ENCODE data around the gene TESMIN.

DNA sequence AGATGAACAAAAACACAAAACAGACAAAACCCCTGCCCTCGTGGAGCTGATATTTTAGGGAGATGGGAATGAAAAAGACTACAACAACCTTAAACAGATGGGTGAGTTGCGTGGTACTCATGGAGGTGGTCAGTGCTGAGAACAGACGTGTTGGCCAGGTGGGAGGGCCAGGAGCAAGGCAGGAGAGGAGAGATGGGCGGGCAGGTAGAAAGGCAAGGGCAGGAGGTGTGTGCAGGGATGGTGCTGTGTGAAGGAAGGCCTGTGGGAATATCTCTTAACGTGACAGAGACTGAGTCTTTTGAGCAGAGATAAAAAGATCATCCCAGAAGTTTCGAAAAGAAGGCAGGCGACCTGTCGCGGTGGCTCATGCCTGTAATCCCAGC is 59.9 kb downstream of the TESMIN start:
- no peak for TF ChIP-seq ESRRA (CRISPR knock-in tag; IDR thresholded peaks at IDR 0.05; ENCODE audit: borderline replicate concordance)
- TF ChIP-seq CTCF (IDR thresholded peaks at IDR 0.05), result no peak
- no peak for TF ChIP-seq JUN (CRISPR knock-in tag; IDR thresholded peaks at IDR 0.05)
- no peak for TF ChIP-seq ATF6 (CRISPR knock-in tag; IDR thresholded peaks at IDR 0.05)
- no peak for TF ChIP-seq ZNF219 (CRISPR knock-in tag; IDR thresholded peaks at IDR 0.05; ENCODE audit: borderline replicate concordance)
- no peak for TF ChIP-seq SP1 (CRISPR knock-in tag; conservative IDR thresholded peaks at IDR 0.05)
- TF ChIP-seq ZNF423 (CRISPR knock-in tag; IDR thresholded peaks at IDR 0.05), result no peak
